Activated CD8-positive, alpha-beta memory T cell treated with anti-CD3 and anti-CD28 coated beads, Interleukin-2, amount 10 ng/mL, durations not matched to agents 7 days and 5 days (primary cell): Measurements from ENCODE around the gene ASTN2. TPM values are rescaled to one million over a fixed set of nuclear protein-coding genes. Genes with fewer than 3 reads are reported as not detected.

Source experiments
- ATAC-seq: fragments of 150-1000 bp; cut with Tn5 transposase; one replicate; pipeline ENCODE4 v1.10.0; 2021; ENCODE audit warnings: moderate library complexity
- CTCF ChIA-PET: fragments of 350-600 bp; sonication (Branson Sonifier 250); formaldehyde crosslinking; loops from one replicate; lab custom pipeline; 2021; ENCODE audit warnings: antibody characterized with exemption; lab: Charles Lee
- DNase-seq: peaks from one replicate; pipeline ENCODE4 v3.0.0-alpha.2; 2020
- H3K27ac Mint-ChIP-seq: one replicate; pipeline ENCODE4 v1.8.0; 2021; ENCODE audit warnings: mild to moderate bottlenecking, mixed read lengths
- H3K27me3 Mint-ChIP-seq: one replicate; pipeline ENCODE4 v1.8.0; 2021; ENCODE audit warnings: mixed read lengths
- H3K36me3 Mint-ChIP-seq: one replicate; pipeline ENCODE4 v1.8.0; 2021; ENCODE audit warnings: mild to moderate bottlenecking, mixed read lengths
- H3K4me1 Mint-ChIP-seq: one replicate; pipeline ENCODE4 v1.8.0; 2021; ENCODE audit warnings: mixed read lengths
- H3K4me3 Mint-ChIP-seq: one replicate; pipeline ENCODE4 v1.8.0; 2021; ENCODE audit warnings: mild to moderate bottlenecking, moderate library complexity, mixed read lengths
- H3K9me3 Mint-ChIP-seq: one replicate; pipeline ENCODE4 v1.8.0; 2022; ENCODE audit warnings: low read depth, mixed read lengths
- total RNA-seq, 2 experiments: library from RNA; stranded (reverse); gene quantifications; one replicate each; pipeline ENCODE4 v1.2.3, GENCODE V29; 2021

ASTN2 gene
- total RNA-seq, 2 experiments from 2014 or later: 4.0 to 5.4 TPM

DNA sequence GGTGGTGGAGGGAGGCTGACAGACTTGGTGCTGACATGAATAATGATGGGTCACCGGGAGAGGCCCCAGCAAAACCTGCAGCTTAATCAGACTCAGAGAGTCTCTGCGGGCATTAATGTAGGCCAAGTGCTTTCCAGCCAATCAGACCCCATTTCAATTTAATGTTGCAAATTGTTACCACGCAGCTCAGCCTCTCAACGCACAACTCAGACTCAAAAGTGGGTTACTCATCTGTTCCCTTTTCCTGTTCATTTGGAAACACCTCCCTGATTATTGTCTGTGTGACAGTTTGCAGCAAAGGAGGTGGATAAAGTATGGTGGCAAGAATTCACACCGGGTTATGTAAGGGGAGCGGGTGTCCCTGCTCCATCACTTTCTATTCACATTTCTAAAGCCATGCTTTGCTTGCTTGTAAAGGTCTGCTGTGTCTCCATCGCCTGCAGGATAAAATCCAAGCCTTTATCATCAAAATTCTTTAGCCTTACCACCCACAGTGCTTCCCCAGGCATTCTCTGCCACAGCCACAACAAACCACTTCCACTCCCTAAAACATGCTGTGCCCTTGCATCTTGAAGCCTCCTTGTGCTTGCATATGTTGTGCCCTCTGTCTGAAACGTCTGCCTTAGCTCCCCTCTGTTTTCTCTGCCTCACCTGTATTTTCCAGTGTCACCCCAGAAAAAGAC lies 156.5 kb downstream of the ASTN2 start:
- DNase-seq: no peak
- CTCF ChIA-PET: no interaction called here
- Mint-ChIP-seq H3K4me3 (no peak overlapping the region), H3K27ac (no peak overlapping the region), H3K4me1 (no peaks in the 10 kb centered on the region), H3K9me3 (peaks cover 2% of the 10 kb centered on the region), H3K27me3 (no peaks in the 10 kb centered on the region), H3K36me3 (no peaks in the 10 kb centered on the region)
- ATAC-seq: no peak

DNA sequence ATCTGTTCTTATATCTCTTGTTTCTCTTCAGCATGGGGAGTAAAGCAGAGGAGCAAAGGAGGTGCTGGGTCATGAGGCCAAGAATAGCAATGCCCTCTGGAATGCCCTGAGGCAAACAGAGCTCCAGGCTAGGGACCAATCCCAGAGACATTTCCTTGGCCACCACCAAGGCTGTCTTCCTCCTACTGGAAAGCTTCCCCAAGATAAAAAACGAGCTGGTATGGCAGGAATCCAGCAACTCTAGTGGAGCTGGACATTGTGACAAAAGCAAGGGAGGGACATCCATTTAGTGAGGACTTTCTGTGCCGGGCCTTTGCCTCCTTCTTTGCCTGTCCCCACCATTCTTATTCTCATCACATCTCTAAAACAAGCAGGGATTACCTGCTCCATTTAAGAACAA lies 161.6 kb downstream of the ASTN2 start:
- Mint-ChIP-seq H3K36me3 (no peaks in the 10 kb centered on the region), H3K4me3 (no peak overlapping the region), H3K27me3 (no peaks in the 10 kb centered on the region), H3K9me3 (no peaks in the 10 kb centered on the region), H3K4me1 (no peaks in the 10 kb centered on the region), H3K27ac (no peak overlapping the region)
- ATAC-seq: no peak
- no peak for DNase-seq
- CTCF ChIA-PET: no interaction called here

DNA sequence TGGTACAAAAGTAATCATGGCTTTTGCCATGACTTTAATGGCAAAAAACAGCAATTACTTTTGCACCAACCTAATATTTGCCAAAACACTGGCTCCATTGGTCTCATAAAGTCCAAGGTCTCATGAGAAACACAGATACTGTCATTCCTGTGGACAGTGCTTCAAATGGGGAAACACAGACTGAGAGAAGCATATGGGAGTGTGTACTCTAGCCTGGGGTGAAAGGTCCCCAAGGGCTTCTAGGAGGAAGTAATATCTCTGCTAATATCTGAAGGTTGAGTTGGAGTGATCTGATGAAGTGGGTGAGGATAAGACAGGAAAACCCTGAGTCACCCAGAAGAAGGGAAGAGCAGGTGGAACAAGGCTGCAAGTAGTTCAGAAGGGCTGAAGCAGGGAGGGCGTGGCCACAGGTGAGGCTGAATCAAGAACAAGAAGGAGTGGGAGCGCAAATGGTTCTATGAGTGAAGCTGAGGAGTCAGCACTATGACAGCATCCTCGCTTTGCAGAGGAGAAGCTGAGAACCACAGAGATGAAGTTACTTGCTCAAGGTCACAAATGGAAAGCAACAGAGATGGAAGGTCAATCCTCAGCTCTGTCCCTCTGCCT lies 164.1 kb downstream of the ASTN2 start:
- DNase-seq: no peak
- Mint-ChIP-seq H3K27ac (no peak overlapping the region), H3K27me3 (no peaks in the 10 kb centered on the region), H3K4me3 (no peak overlapping the region), H3K36me3 (no peaks in the 10 kb centered on the region), H3K9me3 (no peaks in the 10 kb centered on the region), H3K4me1 (no peaks in the 10 kb centered on the region)
- no peak for ATAC-seq
- CTCF ChIA-PET: no interaction called here

- CTCF ChIA-PET: no interaction called here
- ATAC-seq (no peak), DNase-seq (no peak)
- Mint-ChIP-seq H3K27ac (no peak overlapping the region), H3K27me3 (no peaks in the 10 kb centered on the region), H3K4me3 (no peak overlapping the region), H3K9me3 (no peaks in the 10 kb centered on the region), H3K36me3 (no peaks in the 10 kb centered on the region), H3K4me1 (no peaks in the 10 kb centered on the region)
These were observed 165.1 kb downstream of the ASTN2 start for GRCh38 chr9:117249799-117250198.

DNA sequence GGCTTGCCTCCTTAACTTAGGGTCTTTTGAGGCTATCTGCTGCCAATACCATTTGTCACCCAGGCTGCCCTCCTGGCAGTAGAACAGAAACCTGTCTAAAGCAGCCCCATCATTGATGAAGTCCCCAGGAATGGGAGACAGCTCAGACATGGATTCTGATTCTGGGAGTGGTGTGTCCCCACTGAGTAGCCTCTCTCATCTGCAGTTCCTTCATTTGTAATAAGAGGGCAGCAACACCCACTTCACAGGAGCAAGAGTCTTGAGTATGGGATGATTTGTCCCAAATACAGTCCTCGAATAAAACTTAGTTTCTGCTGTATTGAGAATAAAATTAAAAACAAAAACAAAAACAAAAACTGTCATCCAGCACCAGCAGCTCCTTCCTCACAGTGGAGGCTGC lies 167.6 kb downstream of the ASTN2 start:
- no peak overlapping the region for H3K27ac Mint-ChIP-seq
- H3K36me3 Mint-ChIP-seq: no peaks in the 10 kb centered on the region
- DNase-seq (no peak), ATAC-seq (no peak)
- no peaks in the 10 kb centered on the region for H3K27me3 Mint-ChIP-seq
- no peak overlapping the region for H3K4me3 Mint-ChIP-seq
- H3K4me1 Mint-ChIP-seq: no peaks in the 10 kb centered on the region
- CTCF ChIA-PET: no interaction called here
- no peaks in the 10 kb centered on the region for H3K9me3 Mint-ChIP-seq

DNA sequence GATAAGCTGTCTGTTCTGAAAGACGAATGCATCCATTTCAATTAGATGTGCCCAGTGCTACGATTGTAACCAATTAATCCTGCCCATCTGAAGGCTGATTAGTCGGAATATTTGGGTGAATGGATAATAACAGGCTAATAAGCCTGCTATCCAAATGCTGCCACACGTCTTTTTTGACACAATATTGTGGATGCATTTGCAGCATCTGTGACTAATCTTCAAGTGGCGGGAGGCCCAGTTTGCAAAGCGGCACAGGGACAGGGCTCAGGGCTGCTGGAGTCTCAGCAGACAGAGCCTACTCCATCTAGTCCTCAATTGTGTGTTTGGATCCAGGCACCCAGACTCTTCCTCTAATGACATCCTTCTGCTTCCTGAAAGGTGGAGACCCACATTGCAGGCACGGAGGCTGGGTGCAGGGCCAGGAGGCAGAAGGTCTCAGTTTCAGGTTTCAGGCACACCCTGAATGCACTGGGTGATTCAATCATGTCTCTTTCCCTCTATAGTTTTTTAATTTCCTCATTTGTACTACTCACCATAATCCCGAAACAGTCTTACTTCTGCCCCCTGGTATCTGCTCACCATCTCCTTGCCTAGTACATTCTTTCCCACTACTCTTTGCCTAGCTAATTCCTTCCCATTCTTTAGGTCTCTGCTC lies 169.6 kb downstream of the ASTN2 start:
- no peaks in the 10 kb centered on the region for H3K4me1 Mint-ChIP-seq
- H3K27ac Mint-ChIP-seq: no peak overlapping the region
- no peaks in the 10 kb centered on the region for H3K36me3 Mint-ChIP-seq
- CTCF ChIA-PET: no interaction called here
- no peak overlapping the region for H3K4me3 Mint-ChIP-seq
- DNase-seq (no peak), ATAC-seq (no peak)
- peaks cover 2% of the 10 kb centered on the region for H3K9me3 Mint-ChIP-seq
- H3K27me3 Mint-ChIP-seq: no peaks in the 10 kb centered on the region

DNA sequence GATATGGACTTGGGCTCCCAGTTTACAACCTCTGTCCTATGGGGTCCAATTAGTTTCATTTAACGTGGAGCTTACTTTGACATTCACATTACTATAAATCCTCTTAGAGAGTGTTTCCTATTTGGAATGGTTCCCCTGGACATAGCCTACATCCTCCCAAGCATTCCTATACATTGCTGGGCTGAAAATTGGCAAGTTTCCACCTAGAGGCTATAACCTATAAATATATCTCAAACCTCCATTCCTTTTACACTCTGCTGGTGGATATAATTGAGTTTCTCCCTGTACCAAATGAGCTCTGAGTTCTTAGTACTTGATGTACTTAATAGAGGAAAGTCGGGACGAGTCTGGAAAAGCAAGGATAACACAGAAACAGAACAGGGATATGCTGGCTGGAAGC lies 172.8 kb downstream of the ASTN2 start:
- ATAC-seq (no peak), DNase-seq (no peak)
- CTCF ChIA-PET: no interaction called here
- Mint-ChIP-seq H3K27ac (no peak overlapping the region), H3K27me3 (no peaks in the 10 kb centered on the region), H3K4me1 (no peaks in the 10 kb centered on the region), H3K4me3 (no peak overlapping the region), H3K36me3 (no peaks in the 10 kb centered on the region), H3K9me3 (peaks cover 2% of the 10 kb centered on the region)

DNA sequence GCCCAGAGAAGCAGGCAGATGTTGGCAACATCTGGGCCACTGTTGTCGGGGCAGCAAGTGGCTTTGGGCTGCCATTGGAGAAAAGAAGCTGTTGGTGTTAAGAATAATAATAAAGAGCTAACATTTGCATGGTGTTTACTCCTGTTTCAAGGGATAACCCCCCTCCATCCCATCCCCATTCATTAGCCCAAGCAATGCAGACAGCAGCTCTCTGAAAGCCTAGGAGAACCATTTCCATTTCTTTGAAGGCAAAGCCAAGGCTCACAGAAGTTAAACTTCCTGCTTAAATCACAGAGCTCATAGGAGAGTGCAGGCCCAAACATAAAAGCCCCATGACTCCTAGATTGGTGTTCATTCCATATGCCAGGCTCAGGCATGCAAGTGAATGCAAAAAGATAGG lies 175.4 kb downstream of the ASTN2 start:
- H3K9me3 Mint-ChIP-seq: peaks cover 2% of the 10 kb centered on the region
- no peak for ATAC-seq
- H3K4me1 Mint-ChIP-seq: no peaks in the 10 kb centered on the region
- no peak for DNase-seq
- no peak overlapping the region for H3K27ac Mint-ChIP-seq
- H3K27me3 Mint-ChIP-seq: no peaks in the 10 kb centered on the region
- no peak overlapping the region for H3K4me3 Mint-ChIP-seq
- no peaks in the 10 kb centered on the region for H3K36me3 Mint-ChIP-seq
- CTCF ChIA-PET: no interaction called here

DNA sequence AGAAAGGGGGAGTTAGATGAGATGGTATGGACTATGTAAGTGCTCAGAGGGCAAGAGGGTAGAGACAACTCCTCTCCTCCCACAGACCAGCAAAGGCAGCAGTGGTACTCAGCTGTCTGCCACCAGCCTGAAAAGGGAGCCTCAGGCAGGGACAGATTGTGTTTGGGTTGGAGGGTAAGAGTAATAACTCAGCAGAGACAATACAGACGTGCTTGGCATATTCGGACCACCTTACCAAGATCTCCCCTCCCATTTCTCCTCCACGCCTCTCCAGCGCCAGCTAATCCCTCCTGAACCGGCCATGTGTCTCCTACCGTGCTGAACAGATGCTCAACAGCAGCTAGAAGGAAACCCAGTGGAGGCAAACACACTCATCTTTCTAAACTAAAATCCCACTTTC lies 180.8 kb downstream of the ASTN2 start:
- H3K4me1 Mint-ChIP-seq: no peaks in the 10 kb centered on the region
- ATAC-seq: no peak
- peaks cover 2% of the 10 kb centered on the region for H3K9me3 Mint-ChIP-seq
- H3K27me3 Mint-ChIP-seq: no peaks in the 10 kb centered on the region
- DNase-seq: no peak
- no peak overlapping the region for H3K27ac Mint-ChIP-seq
- CTCF ChIA-PET: no interaction called here
- H3K36me3 Mint-ChIP-seq: no peaks in the 10 kb centered on the region
- H3K4me3 Mint-ChIP-seq: no peak overlapping the region

DNA sequence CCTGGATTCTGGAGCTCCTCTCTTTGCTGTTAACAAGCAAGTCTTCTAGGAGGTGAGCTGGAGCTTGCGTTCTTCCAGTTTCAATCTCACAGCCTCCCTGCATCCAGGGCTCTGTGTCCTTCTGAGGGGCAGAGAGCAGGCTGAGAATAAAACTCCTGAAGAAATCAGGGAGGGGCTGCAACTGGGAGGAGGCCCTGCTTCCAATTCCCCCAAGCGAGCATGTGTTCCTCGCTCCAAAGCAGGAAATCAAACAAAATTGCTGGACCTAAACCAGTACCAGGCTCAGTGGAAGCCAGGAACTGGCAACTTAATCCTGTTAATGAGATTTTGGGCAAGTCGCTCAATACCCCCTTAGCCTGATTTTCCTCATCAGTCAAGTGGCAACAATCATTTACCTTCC lies 181.8 kb downstream of the ASTN2 start:
- no peaks in the 10 kb centered on the region for H3K36me3 Mint-ChIP-seq
- peaks cover 2% of the 10 kb centered on the region for H3K9me3 Mint-ChIP-seq
- CTCF ChIA-PET: interaction anchor here (0.6 kb wide), 1 partner anchor 495 kb away, joined by 4 read pairs; no protein-coding TSS in a partner anchor
- DNase-seq (no peak), ATAC-seq (no peak)
- H3K4me3 Mint-ChIP-seq: no peak overlapping the region
- no peak overlapping the region for H3K27ac Mint-ChIP-seq
- H3K27me3 Mint-ChIP-seq: no peaks in the 10 kb centered on the region
- no peaks in the 10 kb centered on the region for H3K4me1 Mint-ChIP-seq

GRCh38 chr9:117232281-117232680 lies 182.6 kb downstream of the ASTN2 start:
- no peak overlapping the region for H3K27ac Mint-ChIP-seq

GRCh38 chr9:117231012-117231411 lies 183.8 kb downstream of the ASTN2 start:
- Mint-ChIP-seq H3K4me3 (no peak overlapping the region), H3K27ac (no peak overlapping the region), H3K4me1 (no peaks in the 10 kb centered on the region), H3K36me3 (no peaks in the 10 kb centered on the region), H3K27me3 (no peaks in the 10 kb centered on the region), H3K9me3 (peaks cover 2% of the 10 kb centered on the region)
- ATAC-seq (no peak), DNase-seq (no peak)
- CTCF ChIA-PET: no interaction called here

More at GRCh38 chr9:117232281-117232680, 182.6 kb downstream of the ASTN2 start:
- Mint-ChIP-seq H3K36me3 (no peaks in the 10 kb centered on the region), H3K4me3 (no peak overlapping the region), H3K9me3 (peaks cover 2% of the 10 kb centered on the region), H3K4me1 (no peaks in the 10 kb centered on the region), H3K27me3 (no peaks in the 10 kb centered on the region)
- DNase-seq (no peak), ATAC-seq (no peak)
- CTCF ChIA-PET: no interaction called here

- Mint-ChIP-seq H3K4me1 (no peaks in the 10 kb centered on the region), H3K9me3 (peaks cover 3% of the 10 kb centered on the region), H3K27ac (no peak overlapping the region), H3K36me3 (no peaks in the 10 kb centered on the region), H3K27me3 (no peaks in the 10 kb centered on the region), H3K4me3 (no peak overlapping the region)
- no peak for DNase-seq
- no peak for ATAC-seq
- CTCF ChIA-PET: no interaction called here
These were observed 190.2 kb downstream of the ASTN2 start for GRCh38 chr9:117224695-117225094.

DNA sequence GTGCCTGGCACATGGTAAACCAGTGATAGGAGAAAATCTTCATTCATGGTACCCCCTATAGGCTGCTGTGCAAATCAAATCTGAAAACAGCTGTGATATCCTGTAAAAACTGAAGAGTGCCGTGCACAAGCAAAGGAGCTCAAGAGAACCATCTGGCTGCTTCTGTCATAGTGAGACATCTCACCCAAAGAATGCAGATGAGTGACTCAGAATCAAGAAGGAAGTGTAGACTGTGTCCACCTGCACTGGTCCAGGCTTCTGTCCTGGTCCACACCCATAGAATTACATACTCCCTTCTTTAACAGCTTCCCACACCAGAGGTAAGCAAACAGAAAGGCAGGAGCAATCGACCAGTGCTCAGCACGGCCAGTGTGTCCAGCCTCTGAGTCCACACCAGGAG lies 195.9 kb downstream of the ASTN2 start:
- CTCF ChIA-PET: no interaction called here
- H3K36me3 Mint-ChIP-seq: no peaks in the 10 kb centered on the region
- no peaks in the 10 kb centered on the region for H3K27me3 Mint-ChIP-seq
- ATAC-seq (no peak), DNase-seq (no peak)
- H3K27ac Mint-ChIP-seq: no peak overlapping the region
- peaks cover 5% of the 10 kb centered on the region for H3K9me3 Mint-ChIP-seq
- H3K4me1 Mint-ChIP-seq: no peaks in the 10 kb centered on the region
- H3K4me3 Mint-ChIP-seq: no peak overlapping the region
